OCI-LY7 (cell line): Measurements from ENCODE around the gene SRSF7.

Source experiments
- CTCF ChIP-seq: fragments of 200-600 bp; sonication (generic); conservative IDR thresholded peaks from 2 replicates; pipeline ENCODE4 v1.5.1; 2014; ENCODE audit warnings: mild to moderate bottlenecking, antibody characterized with exemption, low read length, moderate library complexity, mixed read lengths
- EZH2phosphoT487 ChIP-seq: fragments of 200-600 bp; sonication (generic); IDR thresholded peaks from 2 replicates; pipeline ENCODE4 v1.6.1; 2018; ENCODE audit warnings: low read depth, borderline replicate concordance, mild to moderate bottlenecking, mixed run types, antibody characterized with exemption, low read length, moderate library complexity, mixed read lengths

DNA sequence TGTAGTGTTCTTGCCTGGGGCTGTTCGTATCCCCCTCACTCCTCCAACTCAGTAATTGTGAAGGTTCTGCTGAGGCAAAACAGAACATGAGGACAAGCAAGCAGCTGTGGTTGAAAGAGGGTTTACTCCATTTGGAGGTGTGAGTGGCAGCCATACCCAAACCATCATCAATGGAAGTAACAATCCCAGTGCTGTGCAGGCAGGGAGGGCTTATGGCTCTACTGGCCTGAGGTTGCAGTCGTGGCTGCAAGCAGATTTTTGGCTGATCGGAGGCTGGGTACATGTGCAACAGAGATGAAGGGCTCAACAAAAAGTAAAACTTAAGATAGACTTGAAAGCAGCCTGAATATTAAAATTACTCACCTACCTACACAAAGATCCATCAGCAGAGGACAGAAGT is 13.2 kb downstream of the SRSF7 start:
- TF ChIP-seq CTCF, result no peak
- TF ChIP-seq EZH2phosphoT487, result no peak
